Smooth muscle cell (in vitro differentiated cells): ENCODE data around the gene CLDN15. TPM values are rescaled to one million over a fixed set of nuclear protein-coding genes. Genes with fewer than 3 reads are reported as not detected.
A peak's percentile ranks its signal among the peaks of the same experiment; 100 is the strongest.
"Not testable (repeated sequence)": the region's sequence is repeated elsewhere in the genome, so short reads cannot be mapped to it uniquely, and the experiment has no call there.

Experiments used
- DNase-seq: peaks from one replicate; lab custom pipeline; 2025; ENCODE audit not compliant: unreplicated experiment; lab: John Stamatoyannopoulos, UW
- H2AFZ ChIP-seq: fragments of 200-600 bp; sonication (generic); 2 replicates; pipeline ENCODE4 v1.6.0; 2016; ENCODE audit warnings: antibody characterized with exemption, low read depth, mild to moderate bottlenecking
- H3F3A ChIP-seq: fragments of 200-600 bp; sonication (generic); 2 replicates; pipeline ENCODE4 v1.6.0; 2017; ENCODE audit warnings: antibody characterized with exemption, low read depth
- H3K27ac ChIP-seq: fragments of 200-600 bp; sonication (generic); 2 replicates; pipeline ENCODE4 v1.5.1; 2016; ENCODE audit warnings: low read depth, mild to moderate bottlenecking
- H3K27me3 ChIP-seq: fragments of 200-600 bp; sonication (generic); 2 replicates; pipeline ENCODE4 v1.6.1; 2016; ENCODE audit warnings: low read depth, mild to moderate bottlenecking
- H3K36me3 ChIP-seq: fragments of 200-600 bp; sonication (generic); 2 replicates; pipeline ENCODE4 v1.5.1; 2016; ENCODE audit warnings: low read depth
- H3K4me1 ChIP-seq: fragments of 200-600 bp; sonication (generic); 2 replicates; pipeline ENCODE4 v1.5.1; 2016; ENCODE audit warnings: low read depth
- H3K4me2 ChIP-seq: fragments of 200-600 bp; sonication (generic); 2 replicates; pipeline ENCODE4 v1.6.0; 2016; ENCODE audit warnings: mild to moderate bottlenecking
- H3K4me3 ChIP-seq: fragments of 200-600 bp; sonication (generic); 2 replicates; pipeline ENCODE4 v1.5.1; 2016; ENCODE audit warnings: mild to moderate bottlenecking
- H3K79me2 ChIP-seq: fragments of 200-600 bp; sonication (generic); 2 replicates; pipeline ENCODE4 v1.6.0; 2016; ENCODE audit warnings: low read depth, mild to moderate bottlenecking
- H3K9ac ChIP-seq: fragments of 200-600 bp; sonication (generic); 2 replicates; pipeline ENCODE4 v1.6.0; 2016; ENCODE audit warnings: low read depth
- H3K9me3 ChIP-seq: fragments of 200-600 bp; sonication (generic); replicated peaks from 2 replicates; pipeline ENCODE4 v1.5.1; 2016; ENCODE audit warnings: low read depth
- H4K20me1 ChIP-seq: fragments of 200-600 bp; sonication (generic); 2 replicates; pipeline ENCODE4 v1.6.0; 2016; ENCODE audit warnings: low read depth
- WGBS: methylation state at CpG from one replicate; pipeline ENCODE4 v1.1.7; 2016; ENCODE audit warnings: low lambda C conversion rate; 5-methylcytosine and 5-hydroxymethylcytosine counted together
- polyA plus RNA-seq: library from polyadenylated mRNA; unstranded; fragments of >200 nt; fragmentation: Nextera tagmentation; extraction: Ambion mirVana; gene quantifications from 2 replicates; pipeline ENCODE4 v1.2.1, GENCODE V29; 2016
- total RNA-seq: library from RNA; depleted of rRNA; stranded (reverse); fragments of >200 nt; gene quantifications from 2 replicates; pipeline ENCODE4 v1.2.3, GENCODE V29; 2014
- TF ChIP-seq, protein P1 (sequence below): fragments of 200-600 bp; sonication (generic); IDR thresholded peaks from 2 replicates; pipeline ENCODE4 v1.5.1; 2017; ENCODE audit warnings: borderline replicate concordance, mild to moderate bottlenecking, antibody characterized with exemption; ENCODE audit not compliant: insufficient read depth, poor library complexity, severe bottlenecking

The CLDN15 gene
- total and polyA plus RNA-seq, 2 experiments from 2014 or later: 3.0 to 4.0 TPM

- 27% methylated on average over 4 of the region's 4 CpGs for WGBS
- no peaks in the 10 kb centered on the region for H3K9me3 ChIP-seq
- H3K27ac ChIP-seq: no peak overlapping the region
- H3K9ac ChIP-seq: no peak overlapping the region
- H3K4me2 ChIP-seq: no peak overlapping the region
- H3K36me3 ChIP-seq: no peaks in the 10 kb centered on the region
- no peak overlapping the region for H3K4me3 ChIP-seq
- TF ChIP-seq, protein P1, sequence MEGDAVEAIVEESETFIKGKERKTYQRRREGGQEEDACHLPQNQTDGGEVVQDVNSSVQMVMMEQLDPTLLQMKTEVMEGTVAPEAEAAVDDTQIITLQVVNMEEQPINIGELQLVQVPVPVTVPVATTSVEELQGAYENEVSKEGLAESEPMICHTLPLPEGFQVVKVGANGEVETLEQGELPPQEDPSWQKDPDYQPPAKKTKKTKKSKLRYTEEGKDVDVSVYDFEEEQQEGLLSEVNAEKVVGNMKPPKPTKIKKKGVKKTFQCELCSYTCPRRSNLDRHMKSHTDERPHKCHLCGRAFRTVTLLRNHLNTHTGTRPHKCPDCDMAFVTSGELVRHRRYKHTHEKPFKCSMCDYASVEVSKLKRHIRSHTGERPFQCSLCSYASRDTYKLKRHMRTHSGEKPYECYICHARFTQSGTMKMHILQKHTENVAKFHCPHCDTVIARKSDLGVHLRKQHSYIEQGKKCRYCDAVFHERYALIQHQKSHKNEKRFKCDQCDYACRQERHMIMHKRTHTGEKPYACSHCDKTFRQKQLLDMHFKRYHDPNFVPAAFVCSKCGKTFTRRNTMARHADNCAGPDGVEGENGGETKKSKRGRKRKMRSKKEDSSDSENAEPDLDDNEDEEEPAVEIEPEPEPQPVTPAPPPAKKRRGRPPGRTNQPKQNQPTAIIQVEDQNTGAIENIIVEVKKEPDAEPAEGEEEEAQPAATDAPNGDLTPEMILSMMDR: no peak
- peaks cover 1% of the 10 kb centered on the region for H4K20me1 ChIP-seq
- no peak overlapping the region for H2AFZ ChIP-seq
- H3K27me3 ChIP-seq: no peaks in the 10 kb centered on the region
- DNase-seq: no peak
- no peaks in the 10 kb centered on the region for H3F3A ChIP-seq
- H3K79me2 ChIP-seq: peaks cover 10% of the 10 kb centered on the region
- peaks cover 6% of the 10 kb centered on the region for H3K4me1 ChIP-seq
Observed at GRCh38 chr7:101255796-101256195, 18.2 kb upstream of the CLDN15 start.

DNA sequence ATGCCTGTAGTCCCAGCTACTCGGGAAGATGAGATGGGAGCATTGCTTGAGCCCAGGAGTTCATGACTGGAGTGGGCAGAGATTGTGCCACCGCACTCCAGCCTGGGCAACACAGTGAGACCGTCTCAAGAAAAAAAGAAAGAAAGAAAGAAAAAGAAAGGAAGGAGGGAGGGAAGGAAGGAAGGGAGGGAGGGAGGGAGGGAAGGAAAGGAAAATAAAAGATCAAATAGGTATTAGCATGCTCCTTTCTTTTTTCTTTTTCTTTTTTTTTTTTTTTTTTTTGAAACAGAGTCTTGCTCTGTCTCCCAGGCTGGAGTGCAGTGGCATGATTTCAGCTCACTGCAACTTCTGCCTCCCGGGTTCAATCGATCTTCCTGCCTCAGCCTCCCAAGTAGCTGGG lies 15.6 kb upstream of the CLDN15 start:
- H3K4me2 ChIP-seq, H3K4me3 ChIP-seq, H3K9me3 ChIP-seq, DNase-seq, H3K27ac ChIP-seq, H3K36me3 ChIP-seq, H2AFZ ChIP-seq, H3K9ac ChIP-seq, H3F3A ChIP-seq, H3K27me3 ChIP-seq: not testable (repeated sequence)
- 96% methylated on average over 4 of the region's 5 CpGs for WGBS
- peaks cover 36% of the 10 kb centered on the region for H3K79me2 ChIP-seq
- H4K20me1 ChIP-seq: peaks cover 15% of the 10 kb centered on the region
- peaks cover 10% of the 10 kb centered on the region for H3K4me1 ChIP-seq

DNA sequence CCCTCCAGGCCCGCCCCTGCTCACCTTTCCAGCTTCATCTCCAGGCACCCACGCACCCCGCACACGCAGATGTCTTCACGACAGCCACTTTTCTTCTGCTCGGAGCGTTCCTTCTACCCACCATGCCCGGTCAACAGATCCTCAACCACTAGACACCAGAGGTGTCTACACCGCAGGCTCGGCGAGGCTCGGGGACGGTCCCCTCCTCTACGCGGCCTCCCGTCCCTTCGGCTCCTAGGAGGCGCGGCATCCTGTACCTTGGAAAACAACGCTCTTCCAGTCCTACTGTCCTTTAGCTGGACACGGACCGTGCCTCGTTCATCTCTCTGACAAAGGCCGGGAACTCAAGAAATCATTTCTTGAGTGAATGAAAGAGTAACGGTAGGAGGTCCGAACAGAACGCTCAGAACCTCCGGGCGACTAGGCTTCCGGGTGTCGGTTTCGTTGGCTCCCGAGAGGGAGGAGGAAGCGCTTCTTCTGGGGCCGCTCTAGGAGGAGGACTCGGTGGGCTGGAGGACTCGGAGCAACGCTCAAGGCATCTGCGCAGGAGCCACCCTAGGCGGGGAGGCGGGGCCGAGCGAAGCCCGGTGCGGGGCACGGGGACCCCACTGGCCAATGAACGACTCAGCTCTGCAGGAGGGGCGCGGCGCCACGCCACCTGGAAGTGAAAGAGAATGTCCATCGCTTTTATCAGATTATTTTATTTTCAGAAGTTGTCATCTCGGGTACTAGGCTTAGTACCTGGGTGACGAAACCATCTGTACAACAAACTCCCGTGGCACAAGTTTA lies 14.5 kb upstream of the CLDN15 start:
- Histone ChIP-seq H3F3A (no peaks in the 10 kb centered on the region), H3K9me3 (no peaks in the 10 kb centered on the region), H3K27ac (peak overlapping the region; percentile 90), H3K9ac (peak overlapping the region; percentile 90), H3K36me3 (no peaks in the 10 kb centered on the region), H4K20me1 (peaks cover 18% of the 10 kb centered on the region), H3K27me3 (no peaks in the 10 kb centered on the region), H3K4me3 (peak overlapping the region; percentile 89), H3K4me2 (peak overlapping the region; percentile 91), H2AFZ (peak overlapping the region; percentile 99), H3K79me2 (peaks cover 39% of the 10 kb centered on the region), H3K4me1 (peaks cover 10% of the 10 kb centered on the region)
- DNase-seq: peak; percentile 87
- TF ChIP-seq, protein P1: no peak
- under 1% methylated on average over 55 of the region's 55 CpGs for WGBS

DNA sequence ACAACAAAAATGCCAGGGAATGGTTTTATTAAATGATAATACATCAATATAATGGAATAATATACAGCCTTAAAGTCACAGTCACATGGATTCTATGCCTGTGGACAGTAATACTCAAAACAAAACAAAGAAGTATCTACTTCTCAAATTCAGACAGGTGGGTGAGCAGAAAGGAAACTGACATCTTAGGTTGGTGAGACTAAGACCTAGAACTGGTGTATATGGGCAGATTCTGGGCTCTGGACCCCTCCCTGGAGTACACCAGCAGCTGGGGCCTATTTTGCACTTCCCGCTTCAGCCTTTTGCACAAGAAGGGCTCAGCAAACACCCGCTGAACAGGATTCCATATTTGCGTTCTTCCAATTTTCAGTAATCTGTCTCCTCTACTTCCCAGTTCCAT lies 12.7 kb upstream of the CLDN15 start:
- H4K20me1 ChIP-seq: peaks cover 18% of the 10 kb centered on the region
- peak overlapping the region; percentile 91 for H3K4me2 ChIP-seq
- peaks cover 10% of the 10 kb centered on the region for H3K4me1 ChIP-seq
- no peak overlapping the region for H3K4me3 ChIP-seq
- H3K9ac ChIP-seq: no peak overlapping the region
- 96% methylated on average over 3 of the region's 3 CpGs for WGBS
- H3K9me3 ChIP-seq: no peaks in the 10 kb centered on the region
- TF ChIP-seq, protein P1: no peak
- DNase-seq: no peak
- no peaks in the 10 kb centered on the region for H3K36me3 ChIP-seq
- no peak overlapping the region for H2AFZ ChIP-seq
- no peak overlapping the region for H3K27ac ChIP-seq
- H3K79me2 ChIP-seq: peaks cover 55% of the 10 kb centered on the region
- H3F3A ChIP-seq: peaks cover 6% of the 10 kb centered on the region
- no peaks in the 10 kb centered on the region for H3K27me3 ChIP-seq
